Measurements from ENCODE around the gene SERPING1. TPM values are rescaled to one million over a fixed set of nuclear protein-coding genes. Genes with fewer than 3 reads are reported as not detected.

The SERPING1 gene
- polyA plus RNA-seq, 1 of the 3 experiments (the other 2 are of a cell fraction) = 4.5 TPM

- peak overlapping the region; percentile 82 to 96 for H3K4me3 ChIP-seq (ENCODE audit: low read depth in 2 of 2, low read length in 1 of 2)
- DNase-seq = no peak
- 40% methylated on average over 6 of the region's 6 CpGs for WGBS (ENCODE audit: low lambda C conversion rate)
- H4K20me1 ChIP-seq (ENCODE audit: insufficient read depth) = no peaks in the 10 kb centered on the region
- peaks cover 0 to 12% of the 10 kb centered on the region in 2 experiments; a peak in 1 of 4 replicates for H3K4me1 ChIP-seq (ENCODE audit: control insufficient read depth in 1 of 2, insufficient read depth in 2 of 2, low read depth in 1 of 2, low read length in 1 of 2)
- H3K36me3 ChIP-seq (replicated peaks in 1 of 2; ENCODE audit: control insufficient read depth in 1 of 2, insufficient read depth in 2 of 2, low read length in 1 of 2) = no peaks in the 10 kb centered on the region
- peak overlapping the region; percentile 95 for H3K4me2 ChIP-seq
- no peaks in the 10 kb centered on the region for H3K27me3 ChIP-seq (ENCODE audit: insufficient read depth)
- TF ChIP-seq RAD21 (IDR thresholded peaks at IDR 0.05; ENCODE audit: low read length) = peak; percentile 84
- TF ChIP-seq, protein P1, sequence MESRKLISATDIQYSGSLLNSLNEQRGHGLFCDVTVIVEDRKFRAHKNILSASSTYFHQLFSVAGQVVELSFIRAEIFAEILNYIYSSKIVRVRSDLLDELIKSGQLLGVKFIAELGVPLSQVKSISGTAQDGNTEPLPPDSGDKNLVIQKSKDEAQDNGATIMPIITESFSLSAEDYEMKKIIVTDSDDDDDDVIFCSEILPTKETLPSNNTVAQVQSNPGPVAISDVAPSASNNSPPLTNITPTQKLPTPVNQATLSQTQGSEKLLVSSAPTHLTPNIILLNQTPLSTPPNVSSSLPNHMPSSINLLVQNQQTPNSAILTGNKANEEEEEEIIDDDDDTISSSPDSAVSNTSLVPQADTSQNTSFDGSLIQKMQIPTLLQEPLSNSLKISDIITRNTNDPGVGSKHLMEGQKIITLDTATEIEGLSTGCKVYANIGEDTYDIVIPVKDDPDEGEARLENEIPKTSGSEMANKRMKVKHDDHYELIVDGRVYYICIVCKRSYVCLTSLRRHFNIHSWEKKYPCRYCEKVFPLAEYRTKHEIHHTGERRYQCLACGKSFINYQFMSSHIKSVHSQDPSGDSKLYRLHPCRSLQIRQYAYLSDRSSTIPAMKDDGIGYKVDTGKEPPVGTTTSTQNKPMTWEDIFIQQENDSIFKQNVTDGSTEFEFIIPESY (IDR thresholded peaks at IDR 0.05; ENCODE audit: borderline replicate concordance, low read depth) = no peak
- TF ChIP-seq MEF2A (IDR thresholded peaks at IDR 0.05; ENCODE audit: borderline replicate concordance, low read depth) = no peak
- TF ChIP-seq YY1 (IDR thresholded peaks at IDR 0.05; ENCODE audit: low read depth) = no peak
- TF ChIP-seq ELF1 (IDR thresholded peaks at IDR 0.05) = no peak
- TF ChIP-seq POLR2AphosphoS5 (IDR thresholded peaks at IDR 0.05; ENCODE audit: low read depth, low read length) = no peak
- TF ChIP-seq CTCF (IDR thresholded peaks at IDR 0.05) = peak; percentile 94; the same call in 1 of the 2 replicates
- TF ChIP-seq NRF1 (IDR thresholded peaks at IDR 0.05; ENCODE audit: low read depth, low read length) = no peak
- TF ChIP-seq SMC3 (IDR thresholded peaks at IDR 0.05; ENCODE audit: low read depth, low read length) = peak; percentile 81
- TF ChIP-seq FOXM1 (IDR thresholded peaks at IDR 0.05; ENCODE audit: low read depth) = no peak
- TF ChIP-seq RXRA (IDR thresholded peaks at IDR 0.05; ENCODE audit: borderline replicate concordance, low read depth) = no peak
- no peak for TF ChIP-seq FOSL2 (IDR thresholded peaks at IDR 0.05; ENCODE audit: borderline replicate concordance, low read depth)
- no peak for TF ChIP-seq TAF1 (IDR thresholded peaks at IDR 0.05; ENCODE audit: borderline replicate concordance, low read depth, low read length)
- peak; percentile 58; the same call in 1 of the 2 replicates for TF ChIP-seq MAX (IDR thresholded peaks at IDR 0.05; ENCODE audit: low read depth)
- CTCF ChIA-PET = interaction anchor here (0.5 to 9.3 kb wide), 56 partner anchors 10 to 936 kb away, joined by 3 to 326 read pairs (median 6); partner anchors contain the start of genes CLP1, MED19, RTN4RL2 and SERPING1
- no peaks in the 10 kb centered on the region; the same call in 1 of the 2 replicates for H3K79me2 ChIP-seq (ENCODE audit: insufficient read depth)
- H3K27ac ChIP-seq (ENCODE audit: low read depth in 2 of 2, low read length in 1 of 2) = peak overlapping the region; percentile 58 to 83; a peak in 3 of 4 replicates
- peak overlapping the region; percentile 99 for H2AFZ ChIP-seq (ENCODE audit: low read depth)
- H3K9me3 ChIP-seq = no peaks in the 10 kb centered on the region
- H3K9me2 ChIP-seq = no peaks in the 10 kb centered on the region
- POLR2A ChIA-PET = interaction anchor here (1.0 to 2.8 kb wide), 6 partner anchors 30 to 81 kb away, joined by 3 to 24 read pairs (median 6); partner anchors contain the start of genes SERPING1 and YPEL4
- no peaks in the 10 kb centered on the region for H3F3A ChIP-seq (replicated peaks; ENCODE audit: insufficient read depth)
- peak overlapping the region; percentile 79 for H3K9ac ChIP-seq
Measured at GRCh38 chr11:57568330-57568766, 29.1 kb upstream of the SERPING1 start.
